ENCODE data around the gene MAP7D1. TPM values are rescaled to one million over a fixed set of nuclear protein-coding genes. Genes with fewer than 3 reads are reported as not detected.

MAP7D1 gene
- total and polyA plus RNA-seq, 10 of the 15 experiments (the other 5 are each of a cell fraction or from before 2014, with no cell fraction given) = 4.4 to 97.6 (median 24.2) TPM

DNA sequence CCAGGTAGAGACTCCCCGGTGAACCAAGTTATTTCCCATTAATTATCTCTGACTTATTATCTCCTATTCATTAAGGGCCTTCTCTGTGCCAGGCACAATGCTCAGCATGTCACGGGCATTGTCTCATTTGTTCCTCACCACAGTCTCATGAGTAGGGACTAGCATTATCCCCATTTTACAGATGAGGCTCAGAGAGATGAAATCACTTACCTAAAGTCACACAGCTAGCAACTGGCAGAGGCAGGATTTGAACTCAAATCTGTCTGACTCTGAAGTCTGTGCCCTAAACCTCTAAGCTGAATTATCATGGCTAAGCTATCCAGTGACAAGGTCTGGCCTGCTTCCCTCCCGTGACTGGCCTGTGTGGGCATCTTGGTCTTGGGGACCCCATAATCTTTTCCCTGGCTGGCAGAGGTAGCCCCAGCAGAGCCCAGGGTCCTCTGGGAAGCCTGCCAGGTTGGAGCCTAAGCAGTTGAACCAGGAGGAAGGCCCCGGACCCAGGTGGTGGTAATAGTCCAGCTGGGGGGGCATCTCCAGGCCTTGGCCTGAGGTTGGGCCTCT, 4.5 kb downstream of the MAP7D1 start (continued):
- TF ChIP-seq, protein P1, sequence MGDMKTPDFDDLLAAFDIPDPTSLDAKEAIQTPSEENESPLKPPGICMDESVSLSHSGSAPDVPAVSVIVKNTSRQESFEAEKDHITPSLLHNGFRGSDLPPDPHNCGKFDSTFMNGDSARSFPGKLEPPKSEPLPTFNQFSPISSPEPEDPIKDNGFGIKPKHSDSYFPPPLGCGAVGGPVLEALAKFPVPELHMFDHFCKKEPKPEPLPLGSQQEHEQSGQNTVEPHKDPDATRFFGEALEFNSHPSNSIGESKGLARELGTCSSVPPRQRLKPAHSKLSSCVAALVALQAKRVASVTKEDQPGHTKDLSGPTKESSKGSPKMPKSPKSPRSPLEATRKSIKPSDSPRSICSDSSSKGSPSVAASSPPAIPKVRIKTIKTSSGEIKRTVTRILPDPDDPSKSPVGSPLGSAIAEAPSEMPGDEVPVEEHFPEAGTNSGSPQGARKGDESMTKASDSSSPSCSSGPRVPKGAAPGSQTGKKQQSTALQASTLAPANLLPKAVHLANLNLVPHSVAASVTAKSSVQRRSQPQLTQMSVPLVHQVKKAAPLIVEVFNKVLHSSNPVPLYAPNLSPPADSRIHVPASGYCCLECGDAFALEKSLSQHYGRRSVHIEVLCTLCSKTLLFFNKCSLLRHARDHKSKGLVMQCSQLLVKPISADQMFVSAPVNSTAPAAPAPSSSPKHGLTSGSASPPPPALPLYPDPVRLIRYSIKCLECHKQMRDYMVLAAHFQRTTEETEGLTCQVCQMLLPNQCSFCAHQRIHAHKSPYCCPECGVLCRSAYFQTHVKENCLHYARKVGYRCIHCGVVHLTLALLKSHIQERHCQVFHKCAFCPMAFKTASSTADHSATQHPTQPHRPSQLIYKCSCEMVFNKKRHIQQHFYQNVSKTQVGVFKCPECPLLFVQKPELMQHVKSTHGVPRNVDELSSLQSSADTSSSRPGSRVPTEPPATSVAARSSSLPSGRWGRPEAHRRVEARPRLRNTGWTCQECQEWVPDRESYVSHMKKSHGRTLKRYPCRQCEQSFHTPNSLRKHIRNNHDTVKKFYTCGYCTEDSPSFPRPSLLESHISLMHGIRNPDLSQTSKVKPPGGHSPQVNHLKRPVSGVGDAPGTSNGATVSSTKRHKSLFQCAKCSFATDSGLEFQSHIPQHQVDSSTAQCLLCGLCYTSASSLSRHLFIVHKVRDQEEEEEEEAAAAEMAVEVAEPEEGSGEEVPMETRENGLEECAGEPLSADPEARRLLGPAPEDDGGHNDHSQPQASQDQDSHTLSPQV (IDR thresholded peaks at IDR 0.05) = no peak
- TF ChIP-seq RB1 (IDR thresholded peaks at IDR 0.05; ENCODE audit: borderline replicate concordance) = no peak

DNA sequence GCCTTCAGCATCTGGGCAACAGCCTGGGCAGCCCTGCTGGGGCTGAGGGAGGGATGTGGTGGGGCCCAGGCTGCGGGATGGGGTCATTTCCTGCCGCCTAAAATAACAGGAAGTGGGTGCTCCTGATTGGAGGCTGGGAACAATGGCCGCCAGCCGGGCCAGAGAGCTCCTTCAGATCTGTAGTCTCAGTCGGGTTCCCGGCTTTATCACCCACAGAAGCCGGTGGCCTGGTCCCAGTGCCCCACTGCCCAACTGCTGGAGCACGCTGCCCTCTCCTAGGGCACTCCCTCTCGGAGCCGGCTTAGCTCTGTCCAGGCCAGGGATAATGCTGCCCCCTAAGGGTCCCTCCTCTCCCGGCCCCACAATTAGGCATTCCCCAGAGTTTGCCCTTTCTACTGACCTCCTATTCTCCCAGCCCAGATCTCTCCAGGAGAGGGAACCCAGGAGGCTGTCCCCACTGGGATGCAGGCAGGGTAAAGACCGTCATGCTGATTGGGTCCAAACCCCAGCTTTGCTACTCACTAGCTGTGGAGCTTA, 5.1 kb downstream of the MAP7D1 start:
- no peaks in the 10 kb centered on the region; the same call in 1 of the 2 replicates for H4K20me1 ChIP-seq (ENCODE audit: control insufficient read depth, insufficient read depth)
- peak overlapping the region; percentile 85 for H3K4me3 ChIP-seq
- RAD21 ChIA-PET (ENCODE audit: unreplicated experiment) = interaction anchor here (0.7 to 6.3 kb wide), 8 partner anchors 10 to 251 kb away, joined by 3 to 146 read pairs (median 8); partner anchors contain the start of genes THRAP3 and TRAPPC3
- SMC1A ChIA-PET (ENCODE audit: uncharacterized antibody, unreplicated experiment) = interaction anchor here (1.0 to 7.5 kb wide), 8 partner anchors 9 to 226 kb away, joined by 4 to 135 read pairs (median 6); partner anchors contain the start of genes SH3D21 and TRAPPC3
- peak; percentile 76 for ATAC-seq
- peaks cover 0 to 8% of the 10 kb centered on the region in 2 experiments; a peak in 2 of 4 replicates for H3K36me3 ChIP-seq (ENCODE audit: control insufficient read depth in 2 of 2, insufficient read depth in 2 of 2, low read length in 1 of 2)
- H3K9me3 ChIP-seq (replicated peaks; ENCODE audit: control insufficient read depth, insufficient read depth, low read length) = no peaks in the 10 kb centered on the region
- peaks cover 94% of the 10 kb centered on the region for H3K79me2 ChIP-seq (ENCODE audit: control insufficient read depth, insufficient read depth, low read length)
- in situ Hi-C loops (cut with MboI) = no loop called here
- WGBS (ENCODE audit: insufficient coverage, insufficient replicate concordance, low lambda C conversion rate, missing lambda C conversion rate) = 29% methylated on average over 12 of the region's 12 CpGs
- peak overlapping the region; percentile 95 for H3K27ac ChIP-seq (ENCODE audit: control insufficient read depth, insufficient read depth)
- peaks cover 51% of the 10 kb centered on the region for H3K4me1 ChIP-seq (ENCODE audit: control insufficient read depth, insufficient read depth, low read length)
- H3K9ac ChIP-seq (ENCODE audit: control insufficient read depth, insufficient read depth, low read length) = peak overlapping the region; percentile 89
- H3K4me2 ChIP-seq (ENCODE audit: control insufficient read depth, insufficient read depth) = peak overlapping the region; percentile 70
- CTCF ChIA-PET = interaction anchor here (0.8 to 7.3 kb wide), 15 partner anchors 9 to 289 kb away, joined by 3 to 136 read pairs (median 5); partner anchors contain the start of genes THRAP3 and TRAPPC3
- DNase-seq (ENCODE audit: low read depth, low spot score) = no peak
- FAIRE-seq = no peak
- intact Hi-C loops (cut with micrococcal nuclease; ENCODE audit: unreplicated experiment) = no loop called here
- no peaks in the 10 kb centered on the region for H3K27me3 ChIP-seq (replicated peaks in 1 of 2; ENCODE audit: control insufficient read depth in 2 of 2, insufficient read depth in 2 of 2, low read length in 1 of 2)
- POLR2A ChIA-PET = interaction anchor here (1.0 to 5.4 kb wide), 10 partner anchors 8 to 1348 kb away, joined by 3 to 86 read pairs (median 4); partner anchors contain the start of genes THRAP3 and TRAPPC3
- H2AFZ ChIP-seq (ENCODE audit: control insufficient read depth, low read depth, low read length) = peak overlapping the region; percentile 62
- no TSS peak for BruUV-seq (replicated peaks)
- TF ChIP-seq BHLHE40 (IDR thresholded peaks at IDR 0.05; ENCODE audit: borderline replicate concordance in 1 of 2, low read depth in 2 of 2, low read length in 1 of 2) (0 out of 4 replicates have a peak, but pooled peaks of 1 of the 2 experiments have one; percentile 19), TCF3 (IDR thresholded peaks at IDR 0.05; ENCODE audit: borderline replicate concordance, insufficient read depth, low read depth, low read length) (0 out of 2 replicates have a peak, but pooled peaks have one; percentile 34), POLR2AphosphoS2 (IDR thresholded peaks at IDR 0.05; ENCODE audit: low read depth, low read length) (no peak; the same call in 1 of the 2 replicates), YY1 (IDR thresholded peaks at IDR 0.05; ENCODE audit: low read depth, low read length) (peak; percentile 98), STAT1 (conservative IDR thresholded peaks at IDR 0.05) (no peak; the same call in 1 of the 2 replicates), ZSCAN29 (IDR thresholded peaks at IDR 0.05) (no peak), GATAD2B (conservative IDR thresholded peaks at IDR 0.05; ENCODE audit: low read depth) (0 out of 2 replicates have a peak, but pooled peaks have one; percentile 14), ASH2L (IDR thresholded peaks at IDR 0.05; ENCODE audit: borderline replicate concordance, low read depth) (no peak), BACH1 (IDR thresholded peaks at IDR 0.05; ENCODE audit: borderline replicate concordance) (peak; percentile 36; the same call in 1 of the 2 replicates), RB1 (IDR thresholded peaks at IDR 0.05; ENCODE audit: borderline replicate concordance) (0 out of 2 replicates have a peak, but pooled peaks have one; percentile 59), SPI1 (IDR thresholded peaks at IDR 0.05; ENCODE audit: borderline replicate concordance, insufficient read depth, low read depth, low read length) (peak; percentile 88), CEBPB (IDR thresholded peaks at IDR 0.05; ENCODE audit: borderline replicate concordance in 1 of 2, low read depth in 2 of 2, low read length in 2 of 2) (no peak), NR2C1 (IDR thresholded peaks at IDR 0.05) (peak; percentile 58), MXI1 (IDR thresholded peaks at IDR 0.05; ENCODE audit: low read depth, low read length) (0 out of 2 replicates have a peak, but pooled peaks have one; percentile 52)
- TF ChIP-seq, protein P2, sequence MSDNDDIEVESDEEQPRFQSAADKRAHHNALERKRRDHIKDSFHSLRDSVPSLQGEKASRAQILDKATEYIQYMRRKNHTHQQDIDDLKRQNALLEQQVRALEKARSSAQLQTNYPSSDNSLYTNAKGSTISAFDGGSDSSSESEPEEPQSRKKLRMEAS (IDR thresholded peaks at IDR 0.05; ENCODE audit: low read depth, low read length) = peak; percentile 11; the same call in 1 of the 2 replicates
